ENCODE results near the gene ANTKMT.
"Not testable (repeated sequence)": the region's sequence is repeated elsewhere in the genome, so short reads cannot be mapped to it uniquely, and the experiment has no call there.

Gene ANTKMT

DNA sequence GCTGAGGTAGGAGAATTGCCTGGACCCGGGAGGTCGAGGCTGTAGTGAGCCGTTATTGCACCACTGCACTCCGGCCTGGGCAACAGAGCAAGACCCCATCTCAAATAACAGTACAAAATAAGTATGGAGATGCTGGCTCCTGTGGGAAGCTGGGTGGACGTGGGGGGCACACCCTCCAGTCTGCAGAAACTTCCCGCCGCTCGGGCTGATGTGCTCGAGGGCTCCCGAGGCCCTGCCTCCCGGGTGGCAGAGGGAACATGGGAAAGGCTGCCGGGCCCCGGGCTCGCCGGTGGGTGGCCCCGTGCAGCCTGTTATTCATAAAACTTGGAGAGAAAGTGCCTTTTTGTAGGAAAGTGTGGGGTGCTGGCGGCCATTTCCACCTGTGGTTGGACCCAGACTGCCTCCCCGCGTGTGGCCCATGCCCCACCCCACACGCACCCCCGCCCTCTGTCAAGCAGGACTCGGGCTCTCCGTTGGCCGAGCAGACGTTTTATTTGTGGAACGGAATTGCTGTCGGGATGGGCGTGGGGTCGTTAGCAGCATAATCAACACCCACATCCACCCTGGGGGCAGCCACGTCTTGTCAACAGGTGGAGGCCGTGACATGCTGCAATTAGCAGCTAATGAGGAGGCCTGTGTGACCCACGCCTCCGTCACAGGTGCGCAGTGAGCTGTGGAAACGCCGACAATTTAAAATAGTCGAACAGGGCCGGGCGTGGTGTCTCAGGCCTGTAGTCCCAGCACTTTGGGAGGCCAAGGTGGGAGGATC is 27.2 kb downstream of the ANTKMT start:
- H3K36me3 ChIP-seq (replicated peaks) = no peaks in the 10 kb centered on the region
- TF ChIP-seq, protein P1, sequence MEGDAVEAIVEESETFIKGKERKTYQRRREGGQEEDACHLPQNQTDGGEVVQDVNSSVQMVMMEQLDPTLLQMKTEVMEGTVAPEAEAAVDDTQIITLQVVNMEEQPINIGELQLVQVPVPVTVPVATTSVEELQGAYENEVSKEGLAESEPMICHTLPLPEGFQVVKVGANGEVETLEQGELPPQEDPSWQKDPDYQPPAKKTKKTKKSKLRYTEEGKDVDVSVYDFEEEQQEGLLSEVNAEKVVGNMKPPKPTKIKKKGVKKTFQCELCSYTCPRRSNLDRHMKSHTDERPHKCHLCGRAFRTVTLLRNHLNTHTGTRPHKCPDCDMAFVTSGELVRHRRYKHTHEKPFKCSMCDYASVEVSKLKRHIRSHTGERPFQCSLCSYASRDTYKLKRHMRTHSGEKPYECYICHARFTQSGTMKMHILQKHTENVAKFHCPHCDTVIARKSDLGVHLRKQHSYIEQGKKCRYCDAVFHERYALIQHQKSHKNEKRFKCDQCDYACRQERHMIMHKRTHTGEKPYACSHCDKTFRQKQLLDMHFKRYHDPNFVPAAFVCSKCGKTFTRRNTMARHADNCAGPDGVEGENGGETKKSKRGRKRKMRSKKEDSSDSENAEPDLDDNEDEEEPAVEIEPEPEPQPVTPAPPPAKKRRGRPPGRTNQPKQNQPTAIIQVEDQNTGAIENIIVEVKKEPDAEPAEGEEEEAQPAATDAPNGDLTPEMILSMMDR (IDR thresholded peaks at IDR 0.05; ENCODE audit: low read depth, low read length, missing control alignments) = no peak
- DNase-seq = no peak
- H3K27ac ChIP-seq = no peak overlapping the region
- in situ Hi-C loops (cut with HindIII; ENCODE audit: low pct_ligation_motif_present, low sequenced_read_pairs) = no loop called here
- peaks cover 4% of the 10 kb centered on the region for H3K27me3 ChIP-seq (replicated peaks)
- H3K4me3 ChIP-seq (ENCODE audit: low read depth, low read length) = no peak overlapping the region

DNA sequence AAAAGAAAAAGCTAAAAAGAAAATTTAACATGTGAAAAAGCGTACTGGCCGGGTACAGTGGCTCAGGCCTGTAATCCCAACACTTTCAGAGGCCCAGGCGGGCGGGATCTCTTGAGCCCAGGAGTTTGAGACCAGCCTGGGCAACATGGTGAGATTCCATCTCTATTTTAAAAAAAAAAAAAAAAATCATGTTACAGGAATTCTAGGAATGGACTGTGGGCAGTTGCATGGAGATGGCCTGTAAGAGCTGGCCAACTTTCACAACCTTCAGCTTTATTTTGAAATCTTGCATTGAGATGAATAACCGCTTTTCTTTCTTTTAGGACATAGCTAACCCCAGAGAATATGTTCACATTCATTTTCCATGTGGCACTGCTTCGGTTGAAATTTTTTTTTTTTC is 28.1 kb downstream of the ANTKMT start:
- H3K27ac ChIP-seq = no peak overlapping the region
- TF ChIP-seq, protein P1 (IDR thresholded peaks at IDR 0.05; ENCODE audit: low read depth, low read length, missing control alignments) = no peak
- peaks cover 4% of the 10 kb centered on the region for H3K27me3 ChIP-seq (replicated peaks)
- in situ Hi-C loops (cut with HindIII; ENCODE audit: low pct_ligation_motif_present, low sequenced_read_pairs) = no loop called here
- DNase-seq = peak; percentile 35
- H3K36me3 ChIP-seq (replicated peaks) = no peaks in the 10 kb centered on the region
- H3K4me3 ChIP-seq (ENCODE audit: low read depth, low read length) = no peak overlapping the region

DNA sequence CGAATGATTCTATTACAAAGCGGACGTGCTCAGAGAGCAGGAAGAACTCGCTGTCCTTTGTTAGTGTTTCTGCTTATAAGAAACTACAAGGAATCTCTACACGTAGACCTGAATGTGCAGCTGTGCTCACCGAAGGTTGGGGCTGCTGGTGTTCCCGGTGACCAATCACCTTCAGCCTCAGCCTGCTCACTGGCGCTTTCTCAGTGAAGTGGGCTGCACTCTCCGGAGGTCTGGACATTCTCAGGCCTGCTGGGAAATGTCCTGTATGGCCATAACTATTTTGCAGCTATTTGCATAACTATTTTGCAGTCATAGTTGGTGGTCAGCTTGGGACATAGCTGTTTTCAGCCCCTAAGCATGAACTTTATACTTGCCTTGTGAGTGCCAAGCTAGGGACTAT is 29.5 kb downstream of the ANTKMT start:
- Histone ChIP-seq H3K27me3 (replicated peaks) (peaks cover 4% of the 10 kb centered on the region), H3K27ac (no peak overlapping the region), H3K36me3 (replicated peaks) (no peaks in the 10 kb centered on the region), H3K4me3 (ENCODE audit: low read depth, low read length) (no peak overlapping the region)
- in situ Hi-C loops (cut with HindIII; ENCODE audit: low pct_ligation_motif_present, low sequenced_read_pairs) = no loop called here
- DNase-seq = no peak
- TF ChIP-seq, protein P1 (IDR thresholded peaks at IDR 0.05; ENCODE audit: low read depth, low read length, missing control alignments) = no peak

DNA sequence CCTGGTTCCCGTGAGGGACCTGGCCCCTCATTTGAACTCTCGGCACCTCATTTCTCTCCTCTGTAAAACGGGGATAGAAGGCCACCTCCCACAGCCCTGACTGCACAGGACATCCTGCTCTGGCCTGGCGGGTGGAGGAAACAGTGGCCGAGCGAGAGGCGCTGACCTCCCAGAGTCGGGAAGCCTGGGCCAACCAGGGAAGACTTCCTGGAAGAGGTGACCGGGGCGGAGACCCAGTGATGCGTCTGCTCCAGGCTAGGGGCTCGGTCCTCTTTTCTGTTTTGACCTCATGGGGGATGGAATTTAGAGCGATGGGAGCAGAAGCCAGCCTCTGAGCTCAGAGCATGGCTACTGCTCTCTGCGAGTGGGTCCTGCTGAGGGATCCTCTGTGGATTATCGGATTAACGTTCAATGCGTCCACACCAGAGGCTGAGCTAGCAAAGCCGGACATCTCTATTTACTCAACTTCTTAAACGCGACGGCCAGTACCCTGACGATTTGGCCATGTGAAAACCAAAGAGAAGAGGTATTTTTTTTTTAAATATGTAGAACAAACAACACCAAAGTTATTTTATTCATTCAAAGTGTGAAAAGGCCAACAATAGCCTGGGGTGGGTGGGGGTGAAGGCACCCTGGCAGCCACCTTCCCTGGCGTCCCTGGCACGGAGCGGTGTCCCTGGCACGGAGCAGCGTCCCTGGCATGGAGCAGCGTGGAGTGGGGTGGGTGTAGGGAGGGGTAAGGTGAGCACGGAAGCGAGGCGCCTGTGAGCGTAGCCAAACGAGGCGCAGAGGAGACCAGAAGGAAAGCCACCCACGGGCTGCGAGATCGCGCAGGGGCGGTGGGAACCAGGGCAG is 30.4 kb downstream of the ANTKMT start:
- H3K4me3 ChIP-seq (ENCODE audit: low read depth, low read length) = no peak overlapping the region
- no peak overlapping the region for H3K27ac ChIP-seq
- peaks cover 4% of the 10 kb centered on the region for H3K27me3 ChIP-seq (replicated peaks)
- in situ Hi-C loops (cut with HindIII; ENCODE audit: low pct_ligation_motif_present, low sequenced_read_pairs) = no loop called here
- TF ChIP-seq, protein P1 (IDR thresholded peaks at IDR 0.05; ENCODE audit: low read depth, low read length, missing control alignments) = no peak
- no peak for DNase-seq
- H3K36me3 ChIP-seq (replicated peaks) = no peaks in the 10 kb centered on the region

DNA sequence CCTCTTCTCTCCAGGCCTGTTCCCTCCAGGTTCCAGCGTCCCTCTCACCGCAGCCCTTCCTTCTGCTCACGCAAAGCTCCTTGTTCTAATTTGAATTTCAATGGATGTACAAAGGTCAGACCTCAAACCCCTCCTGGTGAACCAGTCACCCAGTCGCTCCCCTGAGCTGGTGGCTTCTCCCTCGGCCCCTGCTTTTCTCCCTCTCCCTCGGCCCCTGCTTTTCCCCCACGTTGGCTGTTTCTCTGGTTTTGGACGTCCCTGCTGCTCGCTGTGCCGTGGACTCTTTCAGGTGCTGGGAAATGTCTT is 31.0 kb downstream of the ANTKMT start:
- no peak overlapping the region for H3K4me3 ChIP-seq (ENCODE audit: low read depth, low read length)
- no peaks in the 10 kb centered on the region for H3K36me3 ChIP-seq (replicated peaks)
- in situ Hi-C loops (cut with HindIII; ENCODE audit: low pct_ligation_motif_present, low sequenced_read_pairs) = no loop called here
- no peak overlapping the region for H3K27ac ChIP-seq
- H3K27me3 ChIP-seq (replicated peaks) = peaks cover 4% of the 10 kb centered on the region
- TF ChIP-seq, protein P1 (IDR thresholded peaks at IDR 0.05; ENCODE audit: low read depth, low read length, missing control alignments) = no peak
- DNase-seq = no peak

DNA sequence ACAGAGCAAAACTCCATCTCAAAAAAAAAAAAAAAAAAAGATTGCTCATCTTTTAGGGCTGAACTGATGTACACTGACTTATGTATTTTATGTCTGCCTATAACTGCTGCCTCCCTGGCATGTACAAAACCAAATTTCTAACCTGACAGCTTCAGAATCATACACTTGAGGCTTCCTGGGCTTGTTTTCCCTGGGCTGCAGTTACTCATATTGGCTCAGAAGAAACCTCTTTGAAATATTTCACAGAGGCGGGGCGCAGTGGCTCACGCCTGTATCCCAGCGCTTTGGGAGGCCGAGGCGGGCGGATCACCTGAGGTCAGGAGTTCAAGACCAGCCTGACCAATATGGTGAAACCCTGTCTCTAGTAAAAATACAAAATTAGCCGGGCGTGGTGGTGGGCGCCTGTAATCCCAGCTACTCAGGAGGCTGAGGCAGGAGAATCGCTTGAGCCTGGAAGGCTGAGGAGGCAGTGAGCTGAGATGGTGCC is 33.2 kb downstream of the ANTKMT start:
- H3K27me3 ChIP-seq (replicated peaks); H3K36me3 ChIP-seq (replicated peaks); DNase-seq; H3K4me3 ChIP-seq (ENCODE audit: low read depth, low read length); H3K27ac ChIP-seq; in situ Hi-C loops (cut with HindIII; ENCODE audit: low pct_ligation_motif_present, low sequenced_read_pairs): not testable (repeated sequence)
